ENCODE results near the gene EXT2.

DNA sequence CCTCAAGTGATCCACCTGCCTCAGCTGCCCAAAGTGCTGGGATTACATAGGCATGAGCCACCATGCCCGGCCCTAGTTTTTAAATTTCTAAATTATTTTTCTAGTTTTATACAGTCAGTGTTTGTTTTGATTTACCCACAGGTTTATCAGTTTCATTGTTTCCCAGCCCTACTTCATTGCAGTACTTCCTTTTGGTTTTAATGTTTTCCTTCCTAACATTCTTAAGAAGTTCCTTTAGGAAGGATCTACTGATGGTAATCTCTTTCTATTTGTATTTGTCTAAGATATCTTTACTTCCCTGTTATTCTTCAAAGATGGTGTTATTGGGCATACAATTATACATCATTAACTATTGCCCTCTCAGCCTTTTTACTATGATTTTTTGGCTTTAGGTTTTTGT lies 4.9 kb upstream of the EXT2 start:
- TF ChIP-seq, protein P1, sequence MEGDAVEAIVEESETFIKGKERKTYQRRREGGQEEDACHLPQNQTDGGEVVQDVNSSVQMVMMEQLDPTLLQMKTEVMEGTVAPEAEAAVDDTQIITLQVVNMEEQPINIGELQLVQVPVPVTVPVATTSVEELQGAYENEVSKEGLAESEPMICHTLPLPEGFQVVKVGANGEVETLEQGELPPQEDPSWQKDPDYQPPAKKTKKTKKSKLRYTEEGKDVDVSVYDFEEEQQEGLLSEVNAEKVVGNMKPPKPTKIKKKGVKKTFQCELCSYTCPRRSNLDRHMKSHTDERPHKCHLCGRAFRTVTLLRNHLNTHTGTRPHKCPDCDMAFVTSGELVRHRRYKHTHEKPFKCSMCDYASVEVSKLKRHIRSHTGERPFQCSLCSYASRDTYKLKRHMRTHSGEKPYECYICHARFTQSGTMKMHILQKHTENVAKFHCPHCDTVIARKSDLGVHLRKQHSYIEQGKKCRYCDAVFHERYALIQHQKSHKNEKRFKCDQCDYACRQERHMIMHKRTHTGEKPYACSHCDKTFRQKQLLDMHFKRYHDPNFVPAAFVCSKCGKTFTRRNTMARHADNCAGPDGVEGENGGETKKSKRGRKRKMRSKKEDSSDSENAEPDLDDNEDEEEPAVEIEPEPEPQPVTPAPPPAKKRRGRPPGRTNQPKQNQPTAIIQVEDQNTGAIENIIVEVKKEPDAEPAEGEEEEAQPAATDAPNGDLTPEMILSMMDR (IDR thresholded peaks at IDR 0.05), result no peak
- TF ChIP-seq FOXJ3 (CRISPR knock-in tag; IDR thresholded peaks at IDR 0.05) (no peak), POLR2AphosphoS5 (IDR thresholded peaks at IDR 0.05; ENCODE audit: low read depth, low read length) (no peak), TEAD4 (IDR thresholded peaks at IDR 0.05; ENCODE audit: borderline replicate concordance, insufficient read depth) (no peak), CHD2 (IDR thresholded peaks at IDR 0.05; ENCODE audit: low read length, partially characterized antibody) (no peak), TCF12 (IDR thresholded peaks at IDR 0.05) (no peak), EZH2phosphoT487 (IDR thresholded peaks at IDR 0.05; ENCODE audit: borderline replicate concordance, low read depth) (no peak)
- TF ChIP-seq, protein P2, sequence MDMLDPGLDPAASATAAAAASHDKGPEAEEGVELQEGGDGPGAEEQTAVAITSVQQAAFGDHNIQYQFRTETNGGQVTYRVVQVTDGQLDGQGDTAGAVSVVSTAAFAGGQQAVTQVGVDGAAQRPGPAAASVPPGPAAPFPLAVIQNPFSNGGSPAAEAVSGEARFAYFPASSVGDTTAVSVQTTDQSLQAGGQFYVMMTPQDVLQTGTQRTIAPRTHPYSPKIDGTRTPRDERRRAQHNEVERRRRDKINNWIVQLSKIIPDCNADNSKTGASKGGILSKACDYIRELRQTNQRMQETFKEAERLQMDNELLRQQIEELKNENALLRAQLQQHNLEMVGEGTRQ (IDR thresholded peaks at IDR 0.05; ENCODE audit: borderline replicate concordance, low read depth, low read length), result no peak
- TF ChIP-seq, protein P3, sequence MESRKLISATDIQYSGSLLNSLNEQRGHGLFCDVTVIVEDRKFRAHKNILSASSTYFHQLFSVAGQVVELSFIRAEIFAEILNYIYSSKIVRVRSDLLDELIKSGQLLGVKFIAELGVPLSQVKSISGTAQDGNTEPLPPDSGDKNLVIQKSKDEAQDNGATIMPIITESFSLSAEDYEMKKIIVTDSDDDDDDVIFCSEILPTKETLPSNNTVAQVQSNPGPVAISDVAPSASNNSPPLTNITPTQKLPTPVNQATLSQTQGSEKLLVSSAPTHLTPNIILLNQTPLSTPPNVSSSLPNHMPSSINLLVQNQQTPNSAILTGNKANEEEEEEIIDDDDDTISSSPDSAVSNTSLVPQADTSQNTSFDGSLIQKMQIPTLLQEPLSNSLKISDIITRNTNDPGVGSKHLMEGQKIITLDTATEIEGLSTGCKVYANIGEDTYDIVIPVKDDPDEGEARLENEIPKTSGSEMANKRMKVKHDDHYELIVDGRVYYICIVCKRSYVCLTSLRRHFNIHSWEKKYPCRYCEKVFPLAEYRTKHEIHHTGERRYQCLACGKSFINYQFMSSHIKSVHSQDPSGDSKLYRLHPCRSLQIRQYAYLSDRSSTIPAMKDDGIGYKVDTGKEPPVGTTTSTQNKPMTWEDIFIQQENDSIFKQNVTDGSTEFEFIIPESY (IDR thresholded peaks at IDR 0.05; ENCODE audit: borderline replicate concordance, low read depth), result no peak
